Measurements from ENCODE around the gene SLC26A8. TPM values are rescaled to one million over a fixed set of nuclear protein-coding genes. Genes with fewer than 3 reads are reported as not detected.

SLC26A8 gene
- polyA plus RNA-seq, 1 donor from 2014 or later: not detected

GRCh38 chr6:35962779-35963560 lies 61.5 kb downstream of the SLC26A8 start:
- no peaks in the 10 kb centered on the region for H3K9me3 ChIP-seq (ENCODE audit: low read length)
- H2AFZ ChIP-seq (ENCODE audit: low read depth, low read length): no peak overlapping the region
- H4K20me1 ChIP-seq (ENCODE audit: insufficient read depth): no peaks in the 10 kb centered on the region
- H3F3A ChIP-seq (ENCODE audit: insufficient read depth, low read length, poor library complexity, severe bottlenecking): no peaks in the 10 kb centered on the region
- H3K4me3 ChIP-seq (ENCODE audit: low read length): no peak overlapping the region
- no peaks in the 10 kb centered on the region for H3K27me3 ChIP-seq (ENCODE audit: insufficient read depth, low read depth, low read length)
- H3K4me2 ChIP-seq (ENCODE audit: low read length): no peak overlapping the region
- no peaks in the 10 kb centered on the region for H3K79me2 ChIP-seq (replicated peaks; ENCODE audit: insufficient read depth, low read length)
- H3K36me3 ChIP-seq (ENCODE audit: insufficient read depth, low read length): no peaks in the 10 kb centered on the region
- no peaks in the 10 kb centered on the region for H3K9me2 ChIP-seq (ENCODE audit: insufficient read depth, low read length)
- no peak overlapping the region for H3K27ac ChIP-seq (ENCODE audit: low read length)
- no peak for TF ChIP-seq REST (IDR thresholded peaks at IDR 0.05; ENCODE audit: borderline replicate concordance)
- TF ChIP-seq SMC3 (conservative IDR thresholded peaks at IDR 0.05; ENCODE audit: poor library complexity): no peak
- TF ChIP-seq EZH2 (IDR thresholded peaks at IDR 0.05; ENCODE audit: borderline replicate concordance, insufficient read depth, low read length, poor library complexity, severe bottlenecking): no peak
- no peak for TF ChIP-seq MXI1 (conservative IDR thresholded peaks at IDR 0.05; ENCODE audit: poor library complexity, severe bottlenecking)
- no peak for TF ChIP-seq POLR2AphosphoS5 (IDR thresholded peaks at IDR 0.05)
- no peak for TF ChIP-seq TAF1 (IDR thresholded peaks at IDR 0.05; ENCODE audit: low read depth)
- TF ChIP-seq RAD21 (conservative IDR thresholded peaks at IDR 0.05): no peak
- TF ChIP-seq EP300 (conservative IDR thresholded peaks at IDR 0.05; ENCODE audit: poor library complexity, severe bottlenecking): no peak
- no peak for TF ChIP-seq CTCF (IDR thresholded peaks at IDR 0.05; ENCODE audit: poor library complexity, severe bottlenecking)
- H3K9ac ChIP-seq (ENCODE audit: low read length): no peak overlapping the region

GRCh38 chr6:35960187-35960586 lies 64.3 kb downstream of the SLC26A8 start:
- no peak overlapping the region for H3K9ac ChIP-seq (ENCODE audit: low read length)
- no peaks in the 10 kb centered on the region for H3F3A ChIP-seq (ENCODE audit: insufficient read depth, low read length, poor library complexity, severe bottlenecking)
- H3K9me2 ChIP-seq (ENCODE audit: insufficient read depth, low read length): no peaks in the 10 kb centered on the region
- H3K36me3 ChIP-seq (ENCODE audit: insufficient read depth, low read length): no peaks in the 10 kb centered on the region
- no peaks in the 10 kb centered on the region for H3K79me2 ChIP-seq (replicated peaks; ENCODE audit: insufficient read depth, low read length)
- no peaks in the 10 kb centered on the region for H3K27me3 ChIP-seq (ENCODE audit: insufficient read depth, low read depth, low read length)
- no peak overlapping the region for H2AFZ ChIP-seq (ENCODE audit: low read depth, low read length)
- H4K20me1 ChIP-seq (ENCODE audit: insufficient read depth): no peaks in the 10 kb centered on the region
- no peak overlapping the region for H3K27ac ChIP-seq (ENCODE audit: low read length)
- no peaks in the 10 kb centered on the region for H3K9me3 ChIP-seq (ENCODE audit: low read length)
- no peak for TF ChIP-seq REST (IDR thresholded peaks at IDR 0.05; ENCODE audit: borderline replicate concordance)
- no peak for TF ChIP-seq POLR2AphosphoS5 (IDR thresholded peaks at IDR 0.05)
- TF ChIP-seq MXI1 (conservative IDR thresholded peaks at IDR 0.05; ENCODE audit: poor library complexity, severe bottlenecking): no peak
- no peak for TF ChIP-seq EZH2 (IDR thresholded peaks at IDR 0.05; ENCODE audit: borderline replicate concordance, insufficient read depth, low read length, poor library complexity, severe bottlenecking)
- no peak for TF ChIP-seq SMC3 (conservative IDR thresholded peaks at IDR 0.05; ENCODE audit: poor library complexity)
- no peak for TF ChIP-seq TAF1 (IDR thresholded peaks at IDR 0.05; ENCODE audit: low read depth)
- no peak for TF ChIP-seq RAD21 (conservative IDR thresholded peaks at IDR 0.05)
- no peak for TF ChIP-seq CTCF (IDR thresholded peaks at IDR 0.05; ENCODE audit: poor library complexity, severe bottlenecking)
- no peak for TF ChIP-seq EP300 (conservative IDR thresholded peaks at IDR 0.05; ENCODE audit: poor library complexity, severe bottlenecking)
- H3K4me3 ChIP-seq (ENCODE audit: low read length): no peak overlapping the region
- H3K4me2 ChIP-seq (ENCODE audit: low read length): no peak overlapping the region
